SK-N-SH (cell line): ENCODE measurements around the gene AANAT. TPM values are rescaled to one million over a fixed set of nuclear protein-coding genes. Genes with fewer than 3 reads are reported as not detected.

Experiments
- CTCF ChIA-PET: fragments of 300-600, 350-600 bp; formaldehyde crosslinking; extraction: SDS; loops from one replicate; lab custom pipeline; 2021; lab: Yijun Ruan, JAX
- POLR2A ChIA-PET: fragments of 350-600 bp; sonication (Branson Sonifier 250); formaldehyde crosslinking; extraction: SDS; loops from one replicate; lab custom pipeline; 2020; ENCODE audit warnings: antibody characterized with exemption, inconsistent platforms; lab: Yijun Ruan, JAX
- DNase-seq: peaks from one replicate; pipeline ENCODE4 v3.0.0; 2012
- H2AFZ ChIP-seq: fragments of 200-600 bp; sonication (generic); 2 replicates; pipeline ENCODE4 v1.8.1; 2016; ENCODE audit warnings: antibody characterized with exemption, mild to moderate bottlenecking, low read depth
- H3F3A ChIP-seq: fragments of 200-600 bp; sonication (generic); replicated peaks from 2 replicates; pipeline ENCODE3; 2016; ENCODE audit warnings: antibody characterized with exemption, mild to moderate bottlenecking; ENCODE audit not compliant: insufficient read depth
- H3K27ac ChIP-seq, 2 experiments: fragments of 200-500 bp in 1 of 2; fragments of 200-600 bp in 1 of 2; sonication (Bioruptor generic) in 1 of 2; sonication (generic), shearing (Covaris generic) in 1 of 2; 2 replicates each; pipeline versions ENCODE4 v1.5.1 to v1.6.1; 2014 to 2016; ENCODE audit warnings: low read depth in 2 of 2, inconsistent platforms in 1 of 2, low read length in 1 of 2, mild to moderate bottlenecking in 1 of 2, mixed read lengths in 1 of 2
- H3K27me3 ChIP-seq: fragments of 200-600 bp; sonication (generic), shearing (Covaris generic); 2 replicates; pipeline ENCODE4 v1.6.1; 2016; ENCODE audit warnings: mixed run types; ENCODE audit not compliant: insufficient read depth
- H3K36me3 ChIP-seq, 2 experiments: fragments of 200-500 bp in 1 of 2; fragments of 200-600 bp in 1 of 2; sonication (Bioruptor generic) in 1 of 2; sonication (generic) in 1 of 2; replicated peaks in 1 of 2; 2 replicates each; pipeline versions ENCODE3 to v1.5.1; 2014 to 2016; ENCODE audit warnings: low read length in 1 of 2, mild to moderate bottlenecking in 1 of 2; ENCODE audit not compliant: insufficient read depth in 2 of 2, control insufficient read depth in 1 of 2
- H3K4me1 ChIP-seq, 2 experiments: fragments of 200-500 bp in 1 of 2; fragments of 200-600 bp in 1 of 2; sonication (Bioruptor generic) in 1 of 2; sonication (generic), shearing (Covaris generic) in 1 of 2; 2 replicates each; pipeline versions ENCODE4 v1.5.1 to v1.6.1; 2014 to 2016; ENCODE audit warnings: low read depth in 1 of 2, low read length in 1 of 2, mixed run types in 1 of 2; ENCODE audit not compliant: insufficient read depth in 2 of 2, control insufficient read depth in 1 of 2
- H3K4me2 ChIP-seq: fragments of 200-600 bp; sonication (generic), shearing (Covaris generic); 2 replicates; pipeline ENCODE4 v1.6.1; 2017; ENCODE audit warnings: mixed run types
- H3K4me3 ChIP-seq, 2 experiments: fragments of 200-500 bp in 1 of 2; fragments of 200-600 bp in 1 of 2; sonication (Bioruptor generic) in 1 of 2; sonication (generic), shearing (Covaris generic) in 1 of 2; 2 replicates each; pipeline versions ENCODE4 v1.5.1 to v1.8.1; 2014 to 2016; ENCODE audit warnings: low read depth in 2 of 2, inconsistent platforms in 1 of 2, low read length in 1 of 2, mild to moderate bottlenecking in 1 of 2, mixed read lengths in 1 of 2, moderate library complexity in 1 of 2
- H3K79me2 ChIP-seq: fragments of 200-600 bp; sonication (generic); 2 replicates; pipeline ENCODE4 v1.8.1; 2017; ENCODE audit warnings: mild to moderate bottlenecking; ENCODE audit not compliant: insufficient read depth
- H3K9ac ChIP-seq: fragments of 200-600 bp; sonication (generic); 2 replicates; pipeline ENCODE4 v1.6.1; 2017; ENCODE audit warnings: mixed run types
- H3K9me2 ChIP-seq: fragments of 200-600 bp; sonication (generic); 2 replicates; pipeline ENCODE4 v1.6.1; 2017; ENCODE audit warnings: mixed run types
- H3K9me3 ChIP-seq: fragments of 200-600 bp; sonication (generic); 2 replicates; pipeline ENCODE4 v1.6.1; 2017; ENCODE audit warnings: mixed run types, mild to moderate bottlenecking, moderate library complexity
- H4K20me1 ChIP-seq: fragments of 200-600 bp; sonication (generic); 2 replicates; pipeline ENCODE4 v1.6.1; 2017; ENCODE audit warnings: mild to moderate bottlenecking, mixed run types; ENCODE audit not compliant: insufficient read depth
- CTCF ChIP-seq: fragments of 200-600 bp; sonication (generic); IDR thresholded peaks from 2 replicates; pipeline ENCODE4 v1.6.1; 2017; ENCODE audit warnings: antibody characterized with exemption, mild to moderate bottlenecking, moderate library complexity
- FOXJ3 ChIP-seq: sonication (generic); formaldehyde crosslinking; IDR thresholded peaks from 2 replicates; pipeline ENCODE4 v1.5.1; 2020; ENCODE audit warnings: mild to moderate bottlenecking, missing genetic modification reagents
- FOXM1 ChIP-seq: IDR thresholded peaks from 2 replicates; pipeline ENCODE4 v1.4.0; 2012; ENCODE audit warnings: low read depth, mild to moderate bottlenecking
- GABPA ChIP-seq: IDR thresholded peaks from 2 replicates; pipeline ENCODE4 v1.4.0; 2012; ENCODE audit warnings: low read depth, mild to moderate bottlenecking
- JUND ChIP-seq: IDR thresholded peaks from 2 replicates; pipeline ENCODE4 v1.4.0; 2012
- MXI1 ChIP-seq: IDR thresholded peaks from 2 replicates; pipeline ENCODE4 v1.6.1; 2012; ENCODE audit warnings: mild to moderate bottlenecking, low read depth, low read length, improper control_type of control experiment
- RAD21 ChIP-seq: IDR thresholded peaks from 2 replicates; pipeline ENCODE4 v1.6.1; 2012; ENCODE audit warnings: mild to moderate bottlenecking, low read length
- RCOR1 ChIP-seq: fragments of 150-350 bp; IDR thresholded peaks from 2 replicates; pipeline ENCODE4 v1.6.1; 2017; ENCODE audit warnings: antibody characterized with exemption, low read length
- RXRA ChIP-seq: IDR thresholded peaks from 2 replicates; pipeline ENCODE4 v1.4.0; 2012; ENCODE audit warnings: low read depth, mild to moderate bottlenecking, borderline replicate concordance
- SIN3A ChIP-seq: IDR thresholded peaks from 2 replicates; pipeline ENCODE4 v1.6.1; 2012; ENCODE audit warnings: low read depth, mild to moderate bottlenecking, low read length, moderate library complexity, borderline replicate concordance
- TCF12 ChIP-seq: IDR thresholded peaks from 2 replicates; pipeline ENCODE4 v1.4.0; 2012
- TEAD4 ChIP-seq: IDR thresholded peaks from 2 replicates; pipeline ENCODE4 v1.4.0; 2012; ENCODE audit warnings: mild to moderate bottlenecking, borderline replicate concordance; ENCODE audit not compliant: insufficient read depth
- ZBTB33 ChIP-seq: IDR thresholded peaks from 2 replicates; pipeline ENCODE4 v1.4.0; 2012; ENCODE audit warnings: low read depth, borderline replicate concordance
- WGBS: methylation state at CpG from one replicate; pipeline ENCODE4 v1.1.6; 2017; ENCODE audit warnings: low lambda C conversion rate; 5-methylcytosine and 5-hydroxymethylcytosine counted together
- polyA plus RNA-seq, 3 experiments: library from polyadenylated mRNA; depleted of rRNA; stranded (reverse); fragments of >200 nt; gene quantifications; 2 replicates each; pipeline ENCODE4 v1.2.3, GENCODE V29; 2012
- TF ChIP-seq, protein P1 (sequence below): fragments of 150-350 bp; IDR thresholded peaks from 2 replicates; pipeline ENCODE4 v1.6.1; 2017; ENCODE audit warnings: antibody characterized with exemption, low read length, low read depth, borderline replicate concordance

Gene AANAT
- polyA plus RNA-seq, 1 of the 3 experiments (the other 2 are of a cell fraction): 0.26 TPM

- ChIA-PET CTCF (interaction anchor here (1.1 to 56.8 kb wide), 14 partner anchors 8 to 246 kb away, joined by 3 to 1687 read pairs (median 8); partner anchors contain the start of genes AANAT, RHBDF2, ST6GALNAC2 and UBE2O), POLR2A (no interaction called here)
- no peaks in the 10 kb centered on the region; a peak in 1 of 4 replicates for H3K4me1 ChIP-seq
- no peak overlapping the region for H3K27ac ChIP-seq
- H3K36me3 ChIP-seq: peaks cover 0 to 20% of the 10 kb centered on the region in 2 experiments
- DNase-seq: no peak
- no peaks in the 10 kb centered on the region for H3K9me3 ChIP-seq
- no peak overlapping the region for H3K4me3 ChIP-seq
- H4K20me1 ChIP-seq: no peaks in the 10 kb centered on the region
- no peak overlapping the region for H3K9ac ChIP-seq
- no peaks in the 10 kb centered on the region for H3K9me2 ChIP-seq
- H3K27me3 ChIP-seq: no peaks in the 10 kb centered on the region
- H2AFZ ChIP-seq: no peak overlapping the region
- WGBS: 68% methylated on average over 6 of the region's 8 CpGs
- TF ChIP-seq CTCF (no peak), MXI1 (no peak), SIN3A (no peak), GABPA (no peak), TEAD4 (no peak), FOXM1 (no peak), RCOR1 (no peak), TCF12 (no peak), RXRA (no peak), RAD21 (no peak), JUND (no peak), FOXJ3 (no peak), ZBTB33 (no peak)
- TF ChIP-seq, protein P1, sequence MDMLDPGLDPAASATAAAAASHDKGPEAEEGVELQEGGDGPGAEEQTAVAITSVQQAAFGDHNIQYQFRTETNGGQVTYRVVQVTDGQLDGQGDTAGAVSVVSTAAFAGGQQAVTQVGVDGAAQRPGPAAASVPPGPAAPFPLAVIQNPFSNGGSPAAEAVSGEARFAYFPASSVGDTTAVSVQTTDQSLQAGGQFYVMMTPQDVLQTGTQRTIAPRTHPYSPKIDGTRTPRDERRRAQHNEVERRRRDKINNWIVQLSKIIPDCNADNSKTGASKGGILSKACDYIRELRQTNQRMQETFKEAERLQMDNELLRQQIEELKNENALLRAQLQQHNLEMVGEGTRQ: no peak
- no peaks in the 10 kb centered on the region for H3K79me2 ChIP-seq
- H3F3A ChIP-seq: no peaks in the 10 kb centered on the region
- H3K4me2 ChIP-seq: no peak overlapping the region
These were observed 618 bp downstream of the AANAT start for GRCh38 chr17:76467809-76468633.
